NCI-H226 (cell line): ENCODE results near the gene ADRA2B.

ENCODE experiments used
- DNase-seq: peaks from one replicate; pipeline ENCODE4 v3.0.0-alpha.2; 2015

ADRA2B gene

GRCh38 chr2:96115631-96116423 is 544 bp downstream of the ADRA2B start:
- DNase-seq = no peak

GRCh38 chr2:96114903-96115581 is 1.3 kb downstream of the ADRA2B start:
- DNase-seq = no peak

GRCh38 chr2:96114546-96114902 is 1.8 kb downstream of the ADRA2B start:
- no peak for DNase-seq

GRCh38 chr2:96113951-96114350 is 2.4 kb downstream of the ADRA2B start:
- no peak for DNase-seq

- no peak for DNase-seq
Measured at GRCh38 chr2:96113367-96113677, 3.0 kb downstream of the ADRA2B start.

- DNase-seq = no peak
Measured at GRCh38 chr2:96112501-96113366, 3.6 kb downstream of the ADRA2B start.

- no peak for DNase-seq
Measured at GRCh38 chr2:96111823-96112500, 4.4 kb downstream of the ADRA2B start.

GRCh38 chr2:96111257-96111640 is 5.1 kb downstream of the ADRA2B start:
- DNase-seq = no peak

GRCh38 chr2:96110621-96111256 is 5.6 kb downstream of the ADRA2B start:
- no peak for DNase-seq

GRCh38 chr2:96109931-96110511 is 6.3 kb downstream of the ADRA2B start:
- no peak for DNase-seq

GRCh38 chr2:96109361-96109680 is 7.0 kb downstream of the ADRA2B start:
- no peak for DNase-seq

GRCh38 chr2:96108541-96109360 is 7.6 kb downstream of the ADRA2B start:
- DNase-seq = no peak

- DNase-seq = no peak
Measured at GRCh38 chr2:96108151-96108540, 8.2 kb downstream of the ADRA2B start.

GRCh38 chr2:96107708-96108065 is 8.7 kb downstream of the ADRA2B start:
- no peak for DNase-seq

GRCh38 chr2:96106991-96107707 is 9.2 kb downstream of the ADRA2B start:
- DNase-seq = no peak

GRCh38 chr2:96105994-96106715 is 10.2 kb downstream of the ADRA2B start:
- DNase-seq = no peak

- no peak for DNase-seq
Measured at GRCh38 chr2:96105152-96105915, 11.0 kb downstream of the ADRA2B start.

- no peak for DNase-seq
Measured at GRCh38 chr2:96104487-96104861, 11.9 kb downstream of the ADRA2B start.

GRCh38 chr2:96103761-96104486 is 12.4 kb downstream of the ADRA2B start:
- peak; percentile 18 for DNase-seq
